Chondrocyte (in vitro differentiated cells): Measurements from ENCODE around the gene PRIM1. TPM values are rescaled to one million over a fixed set of nuclear protein-coding genes. Genes with fewer than 3 reads are reported as not detected.
"Not testable (repeated sequence)": the region's sequence is repeated elsewhere in the genome, so short reads cannot be mapped to it uniquely, and the experiment has no call there.

Experiments
- DNase-seq: peaks from one replicate; pipeline ENCODE4 v3.0.0; 2021; ENCODE audit warnings: mixed read lengths, low spot score
- H3K27ac Mint-ChIP-seq: one replicate; pipeline ENCODE4 v1.8.0; 2021; ENCODE audit warnings: mild to moderate bottlenecking, moderate library complexity, mixed read lengths; ENCODE audit not compliant: unreplicated experiment
- H3K27me3 Mint-ChIP-seq: 2 replicates; pipeline ENCODE4 v1.8.0; 2021; ENCODE audit warnings: low read depth, mixed read lengths
- H3K36me3 Mint-ChIP-seq: 2 replicates; pipeline ENCODE4 v1.8.0; 2021; ENCODE audit warnings: low read depth, mixed read lengths
- H3K4me1 Mint-ChIP-seq: 2 replicates; pipeline ENCODE4 v1.8.0; 2021; ENCODE audit warnings: low read depth, mild to moderate bottlenecking, mixed read lengths
- H3K4me3 Mint-ChIP-seq: one replicate; pipeline ENCODE4 v1.8.0; 2021; ENCODE audit warnings: mild to moderate bottlenecking, moderate library complexity, mixed read lengths; ENCODE audit not compliant: unreplicated experiment
- H3K9me3 Mint-ChIP-seq: 2 replicates; pipeline ENCODE4 v1.8.0; 2021; ENCODE audit warnings: low read depth, mixed read lengths
- CTCF ChIP-seq: fragments of 200-600 bp; sonication (generic); IDR thresholded peaks from 2 replicates; pipeline ENCODE4 v1.5.0; 2021; ENCODE audit warnings: antibody characterized with exemption, mild to moderate bottlenecking, moderate library complexity
- long read RNA-seq: library from polyadenylated mRNA; stranded (forward); transcript quantifications from one replicate; pipeline ENCODE4 v2.0.0, GENCODE V29; 2021
- total RNA-seq: library from RNA; stranded (reverse); gene quantifications from 3 replicates; pipeline ENCODE4 v1.2.1, GENCODE V29; 2021

Gene PRIM1
- 3.3 to 7.7 TPM (median 3.5 TPM) in 3 replicates for total RNA-seq
- long read RNA-seq, partial matches to known transcripts = 5 of 8 reads
- long read RNA-seq, other reads (novel, unspliced or antisense) = 1 of 8 reads

- H3K27ac Mint-ChIP-seq = peak within 1 kb of the TSS; percentile 55
- no peaks in the 10 kb centered on the region for H3K27me3 Mint-ChIP-seq
- H3K9me3 Mint-ChIP-seq = no peaks in the 10 kb centered on the region
- peaks cover 11% of the 10 kb centered on the region for H3K4me1 Mint-ChIP-seq
- H3K36me3 Mint-ChIP-seq = no peaks in the 10 kb centered on the region
- DNase-seq = peak; percentile 92
- H3K4me3 Mint-ChIP-seq = peak within 1 kb of the TSS; percentile 93
- TF ChIP-seq CTCF = peak; percentile 49
These were observed at the start of gene PRIM1 for GRCh38 chr12:56751712-56752598. Gene PRIM1, minus strand, starts transcription at chr12:56752323. Its CDS starts 25 bp downstream, at chr12:56752298.

- Mint-ChIP-seq H3K9me3 (peaks cover 3% of the 10 kb centered on the region), H3K36me3 (no peaks in the 10 kb centered on the region), H3K27me3 (peaks cover 3% of the 10 kb centered on the region), H3K4me1 (peaks cover 5% of the 10 kb centered on the region), H3K27ac (no peak overlapping the region), H3K4me3 (no peak overlapping the region)
- DNase-seq = no peak
- no peak for TF ChIP-seq CTCF
These were observed 48.1 kb upstream of the PRIM1 start for GRCh38 chr12:56800221-56800620.

- H3K9me3 Mint-ChIP-seq, H3K4me1 Mint-ChIP-seq, H3K4me3 Mint-ChIP-seq, DNase-seq, H3K27me3 Mint-ChIP-seq, H3K36me3 Mint-ChIP-seq, H3K27ac Mint-ChIP-seq: not testable (repeated sequence)
These were observed 47.2 kb upstream of the PRIM1 start for GRCh38 chr12:56799345-56799744.

- not testable (repeated sequence) for H3K4me1 Mint-ChIP-seq, H3K36me3 Mint-ChIP-seq, H3K4me3 Mint-ChIP-seq, DNase-seq, H3K9me3 Mint-ChIP-seq, H3K27ac Mint-ChIP-seq
- H3K27me3 Mint-ChIP-seq = peaks cover 12% of the 10 kb centered on the region
These were observed 43.7 kb upstream of the PRIM1 start for GRCh38 chr12:56795791-56796190.

GRCh38 chr12:56795046-56795562 lies 43.0 kb upstream of the PRIM1 start:
- H3K27ac Mint-ChIP-seq, DNase-seq, H3K4me1 Mint-ChIP-seq, H3K4me3 Mint-ChIP-seq, H3K36me3 Mint-ChIP-seq, H3K9me3 Mint-ChIP-seq: not testable (repeated sequence)
- peaks cover 14% of the 10 kb centered on the region for H3K27me3 Mint-ChIP-seq

GRCh38 chr12:56793124-56793523 lies 41.0 kb upstream of the PRIM1 start:
- not testable (repeated sequence) for H3K4me3 Mint-ChIP-seq, H3K36me3 Mint-ChIP-seq, H3K4me1 Mint-ChIP-seq, H3K27ac Mint-ChIP-seq, H3K9me3 Mint-ChIP-seq, DNase-seq
- H3K27me3 Mint-ChIP-seq = peaks cover 11% of the 10 kb centered on the region

- Mint-ChIP-seq H3K36me3 (no peaks in the 10 kb centered on the region), H3K4me3 (no peak overlapping the region), H3K27ac (no peak overlapping the region), H3K9me3 (no peaks in the 10 kb centered on the region), H3K27me3 (peaks cover 11% of the 10 kb centered on the region), H3K4me1 (no peaks in the 10 kb centered on the region)
- TF ChIP-seq CTCF = no peak
- no peak for DNase-seq
These were observed 40.6 kb upstream of the PRIM1 start for GRCh38 chr12:56792678-56793077.

GRCh38 chr12:56789429-56789828 lies 37.3 kb upstream of the PRIM1 start:
- not testable (repeated sequence) for H3K27ac Mint-ChIP-seq, DNase-seq, H3K9me3 Mint-ChIP-seq, H3K36me3 Mint-ChIP-seq, H3K4me1 Mint-ChIP-seq, H3K4me3 Mint-ChIP-seq
- peaks cover 14% of the 10 kb centered on the region for H3K27me3 Mint-ChIP-seq
